Activated CD4-positive, alpha-beta T cell treated with anti-CD3 and anti-CD28 coated beads, Interleukin-2, amount 50 U/mL, for 16 hours (primary cell): ENCODE data around the gene FOXI3.

Source experiments
- DNase-seq: peaks from one replicate; pipeline ENCODE4 v3.0.0-alpha.2; 2020

FOXI3 gene

GRCh38 chr2:88452565-88452905 is at the start of gene FOXI3:
FOXI3 (minus strand) TSS chr2:88452693; CDS start chr2:88452535, 158 bp downstream.
- DNase-seq: no peak

- DNase-seq: no peak
Measured at GRCh38 chr2:88500691-88501090, 48.2 kb upstream of the FOXI3 start.

- DNase-seq: no peak
Measured at GRCh38 chr2:88499204-88499603, 46.7 kb upstream of the FOXI3 start.

- no peak for DNase-seq
Measured at GRCh38 chr2:88493481-88493880, 41.0 kb upstream of the FOXI3 start.

- DNase-seq: no peak
Measured at GRCh38 chr2:88492002-88492401, 39.5 kb upstream of the FOXI3 start.

- DNase-seq: no peak
Measured at GRCh38 chr2:88489181-88489580, 36.7 kb upstream of the FOXI3 start.

- no peak for DNase-seq
Measured at GRCh38 chr2:88483200-88483599, 30.7 kb upstream of the FOXI3 start.

- DNase-seq: no peak
Measured at GRCh38 chr2:88481691-88482336, 29.3 kb upstream of the FOXI3 start.

- DNase-seq: no peak
Measured at GRCh38 chr2:88472811-88473210, 20.3 kb upstream of the FOXI3 start.

- DNase-seq: no peak
Measured at GRCh38 chr2:88471083-88471942, 18.8 kb upstream of the FOXI3 start.

GRCh38 chr2:88469202-88470114 is 17.0 kb upstream of the FOXI3 start:
- DNase-seq: no peak

GRCh38 chr2:88464153-88464552 is 11.7 kb upstream of the FOXI3 start:
- no peak for DNase-seq

- no peak for DNase-seq
Measured at GRCh38 chr2:88458633-88459032, 6.1 kb upstream of the FOXI3 start.

GRCh38 chr2:88452980-88453582 is 588 bp upstream of the FOXI3 start:
- no peak for DNase-seq

GRCh38 chr2:88451811-88452564 is 505 bp downstream of the FOXI3 start:
- DNase-seq: no peak

GRCh38 chr2:88450925-88451810 is 1.3 kb downstream of the FOXI3 start:
- DNase-seq: no peak

- no peak for DNase-seq
Measured at GRCh38 chr2:88450186-88450585, 2.3 kb downstream of the FOXI3 start.

GRCh38 chr2:88448248-88448647 is 4.2 kb downstream of the FOXI3 start:
- DNase-seq: no peak

- DNase-seq: no peak
Measured at GRCh38 chr2:88443353-88443938, 9.0 kb downstream of the FOXI3 start.

- no peak for DNase-seq
Measured at GRCh38 chr2:88442473-88442872, 10.0 kb downstream of the FOXI3 start.

GRCh38 chr2:88442061-88442460 is 10.4 kb downstream of the FOXI3 start:
- no peak for DNase-seq
